ENCODE results near the gene EEF1A2.
"Not testable (repeated sequence)": the region's sequence is repeated elsewhere in the genome, so short reads cannot be mapped to it uniquely, and the experiment has no call there.

DNA sequence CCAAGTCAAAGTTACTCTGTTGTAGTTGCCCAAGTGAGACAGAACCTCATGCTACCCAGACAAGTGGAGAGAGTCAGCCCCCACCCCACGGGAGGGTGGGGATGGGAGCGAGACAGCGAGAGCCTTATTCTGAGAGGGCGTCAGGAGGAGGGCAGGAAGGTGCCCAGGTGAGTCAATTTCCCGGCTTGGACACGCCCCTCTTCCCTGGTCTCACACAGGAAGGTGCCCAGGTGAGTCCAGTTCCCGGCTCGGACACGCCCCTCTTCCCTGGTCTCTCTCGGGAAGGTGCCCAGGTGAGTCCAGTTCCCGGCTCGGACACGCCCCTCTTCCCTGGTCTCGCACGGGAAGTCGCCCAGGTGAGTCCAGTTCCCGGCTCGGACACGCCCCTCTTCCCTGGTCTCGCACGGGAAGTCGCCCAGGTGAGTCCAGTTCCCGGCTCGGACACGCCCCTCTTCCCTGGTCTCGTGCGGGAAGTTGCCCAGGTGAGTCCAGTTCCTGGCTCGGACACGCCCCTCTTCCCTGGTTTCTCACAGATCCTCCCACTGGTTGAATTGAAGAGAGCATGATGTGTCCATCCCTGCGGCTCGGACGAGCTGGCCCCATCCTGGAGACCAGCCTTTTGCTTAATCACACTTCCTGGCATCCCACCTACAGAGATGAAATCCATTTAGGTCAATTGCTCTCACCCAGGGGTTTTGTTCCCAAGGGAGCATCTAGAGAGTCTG, 19.0 kb downstream of the EEF1A2 start:
- TF ChIP-seq NFE2L1 (CRISPR knock-in tag; IDR thresholded peaks at IDR 0.05); SMAD3 (CRISPR knock-in tag; IDR thresholded peaks at IDR 0.05; ENCODE audit: borderline replicate concordance); GTF2I (CRISPR knock-in tag; conservative IDR thresholded peaks at IDR 0.05): not testable (repeated sequence)
- TF ChIP-seq, protein P1, sequence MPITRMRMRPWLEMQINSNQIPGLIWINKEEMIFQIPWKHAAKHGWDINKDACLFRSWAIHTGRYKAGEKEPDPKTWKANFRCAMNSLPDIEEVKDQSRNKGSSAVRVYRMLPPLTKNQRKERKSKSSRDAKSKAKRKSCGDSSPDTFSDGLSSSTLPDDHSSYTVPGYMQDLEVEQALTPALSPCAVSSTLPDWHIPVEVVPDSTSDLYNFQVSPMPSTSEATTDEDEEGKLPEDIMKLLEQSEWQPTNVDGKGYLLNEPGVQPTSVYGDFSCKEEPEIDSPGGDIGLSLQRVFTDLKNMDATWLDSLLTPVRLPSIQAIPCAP (CRISPR knock-in tag; IDR thresholded peaks at IDR 0.05) = not testable (repeated sequence)
- TF ChIP-seq, protein P2, sequence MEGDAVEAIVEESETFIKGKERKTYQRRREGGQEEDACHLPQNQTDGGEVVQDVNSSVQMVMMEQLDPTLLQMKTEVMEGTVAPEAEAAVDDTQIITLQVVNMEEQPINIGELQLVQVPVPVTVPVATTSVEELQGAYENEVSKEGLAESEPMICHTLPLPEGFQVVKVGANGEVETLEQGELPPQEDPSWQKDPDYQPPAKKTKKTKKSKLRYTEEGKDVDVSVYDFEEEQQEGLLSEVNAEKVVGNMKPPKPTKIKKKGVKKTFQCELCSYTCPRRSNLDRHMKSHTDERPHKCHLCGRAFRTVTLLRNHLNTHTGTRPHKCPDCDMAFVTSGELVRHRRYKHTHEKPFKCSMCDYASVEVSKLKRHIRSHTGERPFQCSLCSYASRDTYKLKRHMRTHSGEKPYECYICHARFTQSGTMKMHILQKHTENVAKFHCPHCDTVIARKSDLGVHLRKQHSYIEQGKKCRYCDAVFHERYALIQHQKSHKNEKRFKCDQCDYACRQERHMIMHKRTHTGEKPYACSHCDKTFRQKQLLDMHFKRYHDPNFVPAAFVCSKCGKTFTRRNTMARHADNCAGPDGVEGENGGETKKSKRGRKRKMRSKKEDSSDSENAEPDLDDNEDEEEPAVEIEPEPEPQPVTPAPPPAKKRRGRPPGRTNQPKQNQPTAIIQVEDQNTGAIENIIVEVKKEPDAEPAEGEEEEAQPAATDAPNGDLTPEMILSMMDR (IDR thresholded peaks at IDR 0.05) = not testable (repeated sequence)
- TF ChIP-seq, protein P3, sequence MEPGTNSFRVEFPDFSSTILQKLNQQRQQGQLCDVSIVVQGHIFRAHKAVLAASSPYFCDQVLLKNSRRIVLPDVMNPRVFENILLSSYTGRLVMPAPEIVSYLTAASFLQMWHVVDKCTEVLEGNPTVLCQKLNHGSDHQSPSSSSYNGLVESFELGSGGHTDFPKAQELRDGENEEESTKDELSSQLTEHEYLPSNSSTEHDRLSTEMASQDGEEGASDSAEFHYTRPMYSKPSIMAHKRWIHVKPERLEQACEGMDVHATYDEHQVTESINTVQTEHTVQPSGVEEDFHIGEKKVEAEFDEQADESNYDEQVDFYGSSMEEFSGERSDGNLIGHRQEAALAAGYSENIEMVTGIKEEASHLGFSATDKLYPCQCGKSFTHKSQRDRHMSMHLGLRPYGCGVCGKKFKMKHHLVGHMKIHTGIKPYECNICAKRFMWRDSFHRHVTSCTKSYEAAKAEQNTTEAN (CRISPR knock-in tag; IDR thresholded peaks at IDR 0.05) = not testable (repeated sequence)

Data from WTC11 (cell line).